ENCODE data around the gene HEXA. TPM values are rescaled to one million over a fixed set of nuclear protein-coding genes. Genes with fewer than 3 reads are reported as not detected.

Gene HEXA
- total and polyA plus RNA-seq, 9 donors: 42.4 to 166 (median 77.7) TPM

- intact Hi-C loops (cut with DNase I): loop anchor here in 1 of 4 donors (10.0 kb wide), 1 partner anchor 138 kb away; no protein-coding TSS in a partner anchor
- 82 to 94% (median 93%) methylated on average over 2 of the region's 2 CpGs for WGBS, 3 donors
- no peak overlapping the region for H3K27ac ChIP-seq
- no peak overlapping the region for H3K4me3 ChIP-seq
- H3K9me3 ChIP-seq: no peaks in the 10 kb centered on the region
- TF ChIP-seq, protein P1, sequence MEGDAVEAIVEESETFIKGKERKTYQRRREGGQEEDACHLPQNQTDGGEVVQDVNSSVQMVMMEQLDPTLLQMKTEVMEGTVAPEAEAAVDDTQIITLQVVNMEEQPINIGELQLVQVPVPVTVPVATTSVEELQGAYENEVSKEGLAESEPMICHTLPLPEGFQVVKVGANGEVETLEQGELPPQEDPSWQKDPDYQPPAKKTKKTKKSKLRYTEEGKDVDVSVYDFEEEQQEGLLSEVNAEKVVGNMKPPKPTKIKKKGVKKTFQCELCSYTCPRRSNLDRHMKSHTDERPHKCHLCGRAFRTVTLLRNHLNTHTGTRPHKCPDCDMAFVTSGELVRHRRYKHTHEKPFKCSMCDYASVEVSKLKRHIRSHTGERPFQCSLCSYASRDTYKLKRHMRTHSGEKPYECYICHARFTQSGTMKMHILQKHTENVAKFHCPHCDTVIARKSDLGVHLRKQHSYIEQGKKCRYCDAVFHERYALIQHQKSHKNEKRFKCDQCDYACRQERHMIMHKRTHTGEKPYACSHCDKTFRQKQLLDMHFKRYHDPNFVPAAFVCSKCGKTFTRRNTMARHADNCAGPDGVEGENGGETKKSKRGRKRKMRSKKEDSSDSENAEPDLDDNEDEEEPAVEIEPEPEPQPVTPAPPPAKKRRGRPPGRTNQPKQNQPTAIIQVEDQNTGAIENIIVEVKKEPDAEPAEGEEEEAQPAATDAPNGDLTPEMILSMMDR (IDR thresholded peaks at IDR 0.05): no peak
- TF ChIP-seq POLR2A (IDR thresholded peaks at IDR 0.05) (no peak), EP300 (IDR thresholded peaks at IDR 0.05) (no peak)
- no peak for DNase-seq
- H3K4me1 ChIP-seq (ENCODE audit: insufficient read depth): no peaks in the 10 kb centered on the region
- H3K36me3 ChIP-seq: no peaks in the 10 kb centered on the region
- no peaks in the 10 kb centered on the region for H3K27me3 ChIP-seq
Measured at GRCh38 chr15:72353266-72353665, 22.5 kb downstream of the HEXA start.

DNA sequence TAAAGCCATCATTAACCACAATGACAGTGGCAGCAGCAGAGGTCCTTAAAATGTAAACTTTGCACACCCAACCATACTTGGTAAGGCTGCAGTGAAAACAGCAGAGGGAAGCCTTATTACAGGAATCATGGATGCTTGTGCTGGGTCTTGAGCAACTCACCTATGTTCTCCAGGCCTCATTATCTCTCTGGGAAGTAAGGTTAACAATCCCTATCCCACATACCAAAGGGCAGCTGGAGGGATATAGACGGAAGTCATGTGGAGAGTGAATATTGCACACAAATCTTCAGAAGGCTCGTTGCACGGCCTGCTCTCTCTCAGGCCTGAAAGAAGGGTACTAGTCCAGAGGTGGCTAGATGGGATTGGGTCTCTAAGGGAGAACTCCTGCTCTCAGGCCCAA is 30.0 kb downstream of the HEXA start:
- TF ChIP-seq, protein P1 (IDR thresholded peaks at IDR 0.05): no peak
- no peak for DNase-seq
- intact Hi-C loops (cut with DNase I): no loop called here
- 86 to 93% (median 88%) methylated on average over 3 of the region's 3 CpGs for WGBS, 3 donors
- no peaks in the 10 kb centered on the region for H3K36me3 ChIP-seq
- no peaks in the 10 kb centered on the region for H3K9me3 ChIP-seq
- H3K27ac ChIP-seq: no peak overlapping the region
- H3K27me3 ChIP-seq: no peaks in the 10 kb centered on the region
- no peak overlapping the region for H3K4me3 ChIP-seq
- no peaks in the 10 kb centered on the region for H3K4me1 ChIP-seq (ENCODE audit: insufficient read depth)

DNA sequence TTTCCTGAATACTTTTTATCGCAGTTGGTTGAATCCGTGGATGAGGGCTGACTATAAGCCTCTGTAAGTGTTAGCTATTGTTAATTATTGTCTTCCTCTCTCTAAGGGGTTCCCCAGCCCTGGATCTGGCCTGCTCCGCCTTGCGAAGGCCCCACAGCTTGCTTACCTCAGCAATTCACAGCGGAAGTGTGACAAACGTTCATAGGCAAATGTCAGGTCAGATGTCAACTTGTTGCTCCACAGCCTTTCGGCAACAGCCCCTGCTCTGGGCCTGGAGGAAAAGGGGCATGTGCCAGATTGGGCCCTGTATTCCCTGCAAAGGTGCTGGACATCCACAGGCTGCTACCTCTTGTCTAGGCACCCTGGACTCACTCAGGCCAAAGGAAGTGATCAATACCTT is 30.5 kb downstream of the HEXA start:
- intact Hi-C loops (cut with DNase I): no loop called here
- Histone ChIP-seq H3K27ac (no peak overlapping the region), H3K27me3 (no peaks in the 10 kb centered on the region), H3K36me3 (no peaks in the 10 kb centered on the region), H3K4me1 (ENCODE audit: insufficient read depth) (no peaks in the 10 kb centered on the region), H3K4me3 (no peak overlapping the region), H3K9me3 (no peaks in the 10 kb centered on the region)
- 78 to 83% (median 82%) methylated on average over 7 of the region's 7 CpGs for WGBS, 3 donors
- no peak for DNase-seq
- TF ChIP-seq EP300 (IDR thresholded peaks at IDR 0.05) (no peak), POLR2A (IDR thresholded peaks at IDR 0.05) (no peak)
- TF ChIP-seq, protein P1 (IDR thresholded peaks at IDR 0.05): no peak

- Histone ChIP-seq H3K27ac (no peak overlapping the region), H3K9me3 (no peaks in the 10 kb centered on the region), H3K27me3 (no peaks in the 10 kb centered on the region), H3K4me3 (no peak overlapping the region), H3K4me1 (ENCODE audit: insufficient read depth) (no peaks in the 10 kb centered on the region), H3K36me3 (no peaks in the 10 kb centered on the region)
- intact Hi-C loops (cut with DNase I): no loop called here
- WGBS, 3 donors: 36 to 100% (median 92%) methylated on average over 1 of the region's 1 CpG
- TF ChIP-seq POLR2A (IDR thresholded peaks at IDR 0.05) (no peak), EP300 (IDR thresholded peaks at IDR 0.05) (no peak)
- TF ChIP-seq, protein P1 (IDR thresholded peaks at IDR 0.05): no peak
- no peak for DNase-seq
Measured at GRCh38 chr15:72344602-72345001, 31.2 kb downstream of the HEXA start.

- H3K4me1 ChIP-seq (ENCODE audit: insufficient read depth): no peaks in the 10 kb centered on the region
- H3K27ac ChIP-seq: no peak overlapping the region
- TF ChIP-seq, protein P1 (IDR thresholded peaks at IDR 0.05): no peak
- TF ChIP-seq EP300 (IDR thresholded peaks at IDR 0.05) (no peak), POLR2A (IDR thresholded peaks at IDR 0.05) (no peak)
- no peaks in the 10 kb centered on the region for H3K36me3 ChIP-seq
- no peak overlapping the region for H3K4me3 ChIP-seq
- H3K27me3 ChIP-seq: no peaks in the 10 kb centered on the region
- no peaks in the 10 kb centered on the region for H3K9me3 ChIP-seq
- WGBS, 3 donors: 67 to 71% (median 67%) methylated on average over 11 of the region's 11 CpGs
- intact Hi-C loops (cut with DNase I): no loop called here
- DNase-seq: no peak
Measured at GRCh38 chr15:72342385-72342784, 33.4 kb downstream of the HEXA start.
